Upper lobe of left lung (tissue), 6 donors: ENCODE data around the gene OR2G6. TPM values are rescaled to one million over a fixed set of nuclear protein-coding genes. Genes with fewer than 3 reads are reported as not detected.

Experiments
- ATAC-seq, 2 donors: fragments of 200-7000 bp; cut with Tn5 transposase; one replicate each; pipeline ENCODE4 v1.9.1; 2022; ENCODE audit warnings: mild to moderate bottlenecking in 2 of 2, moderate library complexity in 2 of 2; ENCODE audit not compliant: low FRiP score in 2 of 2
- DNase-seq, 2 donors: peaks; one replicate each; pipeline ENCODE4 v3.0.0-alpha.2; 2019 to 2020
- H3K27ac ChIP-seq, 4 donors: fragments of 200-600 bp; sonication (generic); one replicate each; pipeline ENCODE4 v1.5.1; 2016 to 2019
- H3K27me3 ChIP-seq, 4 donors: fragments of 200-600 bp; sonication (generic); one replicate each; pipeline ENCODE4 v1.5.1; 2017 to 2019
- H3K36me3 ChIP-seq, 4 donors: fragments of 200-600 bp; sonication (generic); one replicate each; pipeline ENCODE4 v1.5.1; 2016 to 2019
- H3K4me1 ChIP-seq, 4 donors: fragments of 200-600 bp; sonication (generic); one replicate each; pipeline ENCODE4 v1.5.1; 2018 to 2019
- H3K4me3 ChIP-seq, 4 donors: fragments of 200-600 bp; sonication (generic); one replicate each; pipeline ENCODE4 v1.5.1; 2017 to 2019; ENCODE audit warnings: mild to moderate bottlenecking in 2 of 4, moderate library complexity in 1 of 4
- H3K9me3 ChIP-seq, 4 donors: fragments of 200-600 bp; sonication (generic); one replicate each; pipeline ENCODE4 v1.5.1; 2018 to 2019
- CTCF ChIP-seq, 6 experiments: fragments of 450-650 bp in 4 of 6; fragments of 200-600 bp in 2 of 6; sonication (generic) in 2 of 6; IDR thresholded peaks; one replicate each; pipeline ENCODE4 v1.5.1; 2016 to 2019; ENCODE audit warnings: antibody characterized with exemption in 6 of 6
- EP300 ChIP-seq, 4 donors: sonication (generic); formaldehyde crosslinking; IDR thresholded peaks; one replicate each; pipeline ENCODE4 v1.5.1; 2017; ENCODE audit warnings: antibody characterized with exemption in 4 of 4, control low read depth in 2 of 4
- POLR2A ChIP-seq, 4 donors: fragments of 450-650 bp; IDR thresholded peaks; one replicate each; pipeline ENCODE4 v1.5.1; 2016 to 2017; ENCODE audit warnings: antibody characterized with exemption in 4 of 4, mild to moderate bottlenecking in 2 of 4
- POLR2AphosphoS5 ChIP-seq, 2 donors: sonication (generic); formaldehyde crosslinking; IDR thresholded peaks; one replicate each; pipeline ENCODE4 v1.5.1; 2017; ENCODE audit warnings: antibody characterized with exemption in 2 of 2
- WGBS, 2 donors: methylation state at CpG; one replicate each; pipeline ENCODE4 v1.1.5; 2017 to 2018; 5-methylcytosine and 5-hydroxymethylcytosine counted together
- total RNA-seq, 6 donors: library from RNA; depleted of rRNA in 4 of 6; stranded (reverse); fragments of >200 nt in 4 of 6; gene quantifications; one replicate each; pipeline versions ENCODE4 v1.1.0 to v1.2.1, GENCODE V29; 2016 to 2021
- donor health status: DM: no; HTN: no; CAD: no; lungs with moderate emphysema.
- donor health status: DM: no; HTN: yes; CAD: no; lungs with severe emphysema.

Gene OR2G6
- total RNA-seq, 6 donors from 2014 or later = not detected

DNA sequence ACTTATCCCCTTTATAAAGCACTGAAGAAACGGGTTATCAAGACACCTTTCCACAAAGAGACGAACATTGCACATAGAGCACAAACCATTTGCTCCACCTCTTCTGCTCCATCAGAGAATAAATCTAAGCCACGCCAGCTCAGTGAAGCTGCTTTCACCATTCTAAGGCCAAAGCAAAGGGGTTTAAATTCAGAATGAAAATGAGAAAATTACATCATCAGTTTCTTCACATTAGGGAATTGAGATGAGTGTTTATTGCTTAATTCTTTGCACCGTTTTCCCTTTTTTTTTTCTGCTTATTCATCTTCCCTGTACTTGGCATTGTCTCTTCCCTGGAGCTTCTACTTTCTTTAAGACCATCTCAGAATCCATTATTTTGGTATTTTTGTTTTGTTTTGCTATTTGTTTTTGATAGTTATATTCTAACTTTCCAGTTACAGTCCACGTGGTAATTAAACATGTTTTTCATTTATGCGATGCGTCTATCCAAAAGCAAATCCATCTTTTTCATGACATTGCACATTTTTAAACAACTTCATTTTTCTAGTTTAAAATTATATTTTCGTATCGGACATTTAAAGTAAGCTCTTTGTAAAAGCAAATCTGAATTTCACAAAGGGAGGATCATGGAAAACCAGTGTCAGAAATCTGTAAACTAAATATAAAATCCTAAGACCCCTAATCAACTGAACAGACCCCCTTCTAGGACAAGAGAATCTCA lies 68.5 kb downstream of the OR2G6 start:
- TF ChIP-seq CTCF (IDR thresholded peaks at IDR 0.05) = no peak
- TF ChIP-seq EP300 (IDR thresholded peaks at IDR 0.05) = no peak
- TF ChIP-seq POLR2AphosphoS5 (IDR thresholded peaks at IDR 0.05) = no peak
- no peak for TF ChIP-seq POLR2A (IDR thresholded peaks at IDR 0.05)
- H3K36me3 ChIP-seq = no peaks in the 10 kb centered on the region
- no peaks in the 10 kb centered on the region for H3K9me3 ChIP-seq
- H3K27me3 ChIP-seq = no peaks in the 10 kb centered on the region
- H3K27ac ChIP-seq = no peak overlapping the region
- ATAC-seq (no peak), DNase-seq (no peak)
- H3K4me3 ChIP-seq = no peak overlapping the region
- WGBS, 2 donors = 75% methylated on average over 9 of the region's 9 CpGs
- H3K4me1 ChIP-seq = no peaks in the 10 kb centered on the region

Other genes starting within 250 kb of the OR2G6 start
- gene OR2T33, start 230.1 kb upstream of the OR2G6 start, total RNA-seq = 1 to 10 TPM in 1 of 6 donors, not detected in 5; 3.3 TPM
- not detected for gene OR2T12, start 204.6 kb upstream of the OR2G6 start, total RNA-seq
- gene OR2M7, start 183.5 kb upstream of the OR2G6 start, total RNA-seq = not detected
- not detected for gene OR14C36, start 159.3 kb upstream of the OR2G6 start, total RNA-seq
- not detected for gene OR2T4, start 146.4 kb upstream of the OR2G6 start, total RNA-seq
- gene OR2T6, start 132.3 kb upstream of the OR2G6 start, total RNA-seq = not detected
- not detected for gene OR2T1, start 105.0 kb upstream of the OR2G6 start, total RNA-seq
- gene OR2T2, start 62.4 kb upstream of the OR2G6 start, total RNA-seq = not detected
- not detected for gene OR2T3, start 34.7 kb upstream of the OR2G6 start, total RNA-seq
- not detected for gene OR2T5, start 19.5 kb upstream of the OR2G6 start, total RNA-seq
- gene OR2T29, start 54.7 kb downstream of the OR2G6 start, total RNA-seq = not detected
- gene OR2T34, start 66.7 kb downstream of the OR2G6 start, total RNA-seq = not detected
- gene OR2T10, start 89.6 kb downstream of the OR2G6 start, total RNA-seq = not detected
- 1 to 10 TPM in 1 of 6 donors, not detected in 5; 1.8 TPM for gene OR2T11, start 127.0 kb downstream of the OR2G6 start, total RNA-seq
- gene OR2T35, start 137.2 kb downstream of the OR2G6 start, total RNA-seq = not detected
- not detected for gene OR2T27, start 147.5 kb downstream of the OR2G6 start, total RNA-seq
- not detected for gene OR14I1, start 194.7 kb downstream of the OR2G6 start, total RNA-seq
- gene LYPD8, start 247.7 kb downstream of the OR2G6 start, total RNA-seq = not detected